ENCODE measurements around the gene OSCP1. TPM values are rescaled to one million over a fixed set of nuclear protein-coding genes. Genes with fewer than 3 reads are reported as not detected.

OSCP1 gene
- total and polyA plus RNA-seq, 2 donors (not counting 3 experiments of a cell fraction or from before 2014, with no cell fraction given): 4.6 to 8.3 TPM

GRCh38 chr1:36384542-36385409, 65.5 kb downstream of the OSCP1 start:
- FAIRE-seq: peak; percentile 68
- TF ChIP-seq CTCF (IDR thresholded peaks at IDR 0.05; ENCODE audit: extremely low read depth in 1 of 2, insufficient read depth in 1 of 2, low read depth in 1 of 2, low read length in 2 of 2) (no peak), JUN (IDR thresholded peaks at IDR 0.05; ENCODE audit: borderline replicate concordance, insufficient read depth, insufficient read length, low read depth) (no peak), POLR2A (IDR thresholded peaks at IDR 0.05; ENCODE audit: low read depth, low read length) (no peak), EZH2 (IDR thresholded peaks at IDR 0.05; ENCODE audit: borderline replicate concordance, low read depth, low read length, severe bottlenecking) (no peak), MAX (IDR thresholded peaks at IDR 0.05; ENCODE audit: insufficient read depth, insufficient read length) (no peak), MYC (IDR thresholded peaks at IDR 0.05; ENCODE audit: low read depth, low read length) (no peak), FOS (IDR thresholded peaks at IDR 0.05; ENCODE audit: borderline replicate concordance, insufficient read depth, low read length) (no peak), GATA2 (IDR thresholded peaks at IDR 0.05; ENCODE audit: insufficient read depth, insufficient read length, low read depth, low read length) (no peak), POLR2AphosphoS5 (IDR thresholded peaks at IDR 0.05; ENCODE audit: insufficient read depth, low read depth, low read length) (no peak)
- no peaks in the 10 kb centered on the region for H3K9me1 ChIP-seq (replicated peaks; ENCODE audit: control insufficient read depth, extremely low read depth, insufficient read depth, low read length)
- H3K4me3 ChIP-seq (replicated peaks in 1 of 3; ENCODE audit: insufficient read depth in 1 of 3, low read depth in 1 of 3, low read length in 3 of 3): peak overlapping the region; percentile 80 to 90 (median 83)
- dilution Hi-C loops (cut with MboI; ENCODE audit: extremely low pct_ligation_motif_present, low sequenced_read_pairs) (no loop called here), intact Hi-C loops (cut with micrococcal nuclease) (loop anchor here (5.0 kb wide), 1 partner anchor 1093 kb away; no protein-coding TSS in a partner anchor)
- peak overlapping the region; percentile 72 for H3K27ac ChIP-seq (ENCODE audit: insufficient read depth, low read depth, low read length)
- H3K9me3 ChIP-seq (replicated peaks; ENCODE audit: control insufficient read depth, insufficient read depth, low read length): no peaks in the 10 kb centered on the region
- POLR2A ChIA-PET: no interaction called here
- CTCF ChIA-PET: interaction anchor here (0.9 to 3.5 kb wide), 6 partner anchors 12 to 160 kb away, joined by 3 to 19 read pairs (median 8); partner anchors contain the start of genes LSM10 and THRAP3
- BruUV-seq (replicated peaks): TSS peak; percentile 33
- peaks cover 24% of the 10 kb centered on the region for H3K4me1 ChIP-seq (ENCODE audit: control insufficient read depth, extremely low read depth, insufficient read depth, low read length)
- DNase-seq (ENCODE audit: low read depth, low spot score): peak; percentile 41
- H3K9ac ChIP-seq (replicated peaks; ENCODE audit: extremely low read depth, insufficient read depth, low read length): peak overlapping the region; percentile 94
- H4K20me1 ChIP-seq (replicated peaks; ENCODE audit: control insufficient read depth, extremely low read depth, insufficient read depth, low read length): no peaks in the 10 kb centered on the region
- H3K4me2 ChIP-seq (ENCODE audit: insufficient read depth, low read length): peak overlapping the region; percentile 79
- peak overlapping the region; percentile 12 for H2AFZ ChIP-seq (ENCODE audit: low read depth, low read length)
- H3K27me3 ChIP-seq (ENCODE audit: control insufficient read depth in 2 of 2, insufficient read depth in 2 of 2, low read length in 2 of 2): no peaks in the 10 kb centered on the region
- H3K36me3 ChIP-seq (ENCODE audit: control insufficient read depth in 2 of 2, extremely low read depth in 1 of 2, insufficient read depth in 2 of 2, low read length in 2 of 2): no peaks in the 10 kb centered on the region
- H3K79me2 ChIP-seq (ENCODE audit: control insufficient read depth, insufficient read depth, low read length): peaks cover 54% of the 10 kb centered on the region

All from endothelial cell of umbilical vein (primary cell).